MM.1S (cell line): Measurements from ENCODE around the gene ZNF581.

Source experiments
- DNase-seq: peaks from one replicate; pipeline ENCODE4 v3.0.0-alpha.2; 2015
- H2AFZ ChIP-seq: fragments of 300-600 bp; sonication (generic); 2 replicates; pipeline ENCODE4 v1.6.0; 2016; ENCODE audit warnings: antibody characterized with exemption, low read length
- H3F3A ChIP-seq: fragments of 300-600 bp; sonication (generic); 2 replicates; pipeline ENCODE4 v1.6.1; 2016; ENCODE audit warnings: mild to moderate bottlenecking, antibody characterized with exemption, low read length, moderate library complexity, mixed read lengths; ENCODE audit not compliant: insufficient read depth
- H3K27ac ChIP-seq: fragments of 300-600 bp; sonication (generic); 2 replicates; pipeline ENCODE4 v1.5.1; 2016; ENCODE audit warnings: mild to moderate bottlenecking, low read length
- H3K27me3 ChIP-seq: fragments of 300-600 bp; sonication (generic); replicated peaks from 2 replicates; pipeline ENCODE4 v1.6.0; 2016; ENCODE audit warnings: low read length; ENCODE audit not compliant: insufficient read depth
- H3K36me3 ChIP-seq: fragments of 300-600 bp; sonication (generic); replicated peaks from 2 replicates; pipeline ENCODE4 v1.6.1; 2016; ENCODE audit warnings: mild to moderate bottlenecking, low read length, mixed read lengths; ENCODE audit not compliant: insufficient read depth
- H3K4me1 ChIP-seq: fragments of 300-600 bp; sonication (generic); 2 replicates; pipeline ENCODE4 v1.6.1; 2016; ENCODE audit warnings: low read length, mixed read lengths
- H3K4me2 ChIP-seq: fragments of 300-600 bp; sonication (generic); 2 replicates; pipeline ENCODE4 v1.6.0; 2016; ENCODE audit warnings: low read depth, low read length
- H3K4me3 ChIP-seq: fragments of 300-600 bp; sonication (generic); 2 replicates; pipeline ENCODE4 v1.5.1; 2016; ENCODE audit warnings: low read length, mixed read lengths
- H3K79me2 ChIP-seq: fragments of 300-600 bp; sonication (generic); 2 replicates; pipeline ENCODE4 v1.6.1; 2016; ENCODE audit warnings: mixed run types, low read length, mixed read lengths
- H3K9ac ChIP-seq: fragments of 300-600 bp; sonication (generic); 2 replicates; pipeline ENCODE4 v1.6.1; 2016; ENCODE audit warnings: low read length, mixed read lengths
- H3K9me2 ChIP-seq: fragments of 300-600 bp; sonication (generic); replicated peaks from 2 replicates; pipeline ENCODE4 v1.6.1; 2016; ENCODE audit warnings: mild to moderate bottlenecking, low read length, mixed read lengths; ENCODE audit not compliant: insufficient read depth
- H3K9me3 ChIP-seq: fragments of 300-600 bp; sonication (generic); replicated peaks from 2 replicates; pipeline ENCODE4 v1.6.1; 2016; ENCODE audit warnings: mild to moderate bottlenecking, low read length, mixed read lengths; ENCODE audit not compliant: insufficient read depth
- H4K20me1 ChIP-seq: fragments of 300-600 bp; sonication (generic); 2 replicates; pipeline ENCODE4 v1.6.1; 2016; ENCODE audit warnings: mild to moderate bottlenecking, low read length, moderate library complexity, mixed read lengths; ENCODE audit not compliant: insufficient read depth
- EZH2 ChIP-seq: fragments of 300-600 bp; sonication (generic); optimal IDR thresholded peaks from 2 replicates; pipeline ENCODE3; 2017; ENCODE audit warnings: low read depth, mild to moderate bottlenecking, antibody characterized with exemption, low read length, mixed read lengths
- EZH2phosphoT487 ChIP-seq: fragments of 300-600 bp; sonication (generic); IDR thresholded peaks from 2 replicates; pipeline ENCODE4 v1.6.1; 2018; ENCODE audit warnings: antibody characterized with exemption, low read length
- TF ChIP-seq, protein P1 (sequence below): fragments of 300-600 bp; sonication (generic); IDR thresholded peaks from 2 replicates; pipeline ENCODE4 v1.5.1; 2016; ENCODE audit warnings: antibody characterized with exemption, low read length, mixed read lengths

The ZNF581 gene

DNA sequence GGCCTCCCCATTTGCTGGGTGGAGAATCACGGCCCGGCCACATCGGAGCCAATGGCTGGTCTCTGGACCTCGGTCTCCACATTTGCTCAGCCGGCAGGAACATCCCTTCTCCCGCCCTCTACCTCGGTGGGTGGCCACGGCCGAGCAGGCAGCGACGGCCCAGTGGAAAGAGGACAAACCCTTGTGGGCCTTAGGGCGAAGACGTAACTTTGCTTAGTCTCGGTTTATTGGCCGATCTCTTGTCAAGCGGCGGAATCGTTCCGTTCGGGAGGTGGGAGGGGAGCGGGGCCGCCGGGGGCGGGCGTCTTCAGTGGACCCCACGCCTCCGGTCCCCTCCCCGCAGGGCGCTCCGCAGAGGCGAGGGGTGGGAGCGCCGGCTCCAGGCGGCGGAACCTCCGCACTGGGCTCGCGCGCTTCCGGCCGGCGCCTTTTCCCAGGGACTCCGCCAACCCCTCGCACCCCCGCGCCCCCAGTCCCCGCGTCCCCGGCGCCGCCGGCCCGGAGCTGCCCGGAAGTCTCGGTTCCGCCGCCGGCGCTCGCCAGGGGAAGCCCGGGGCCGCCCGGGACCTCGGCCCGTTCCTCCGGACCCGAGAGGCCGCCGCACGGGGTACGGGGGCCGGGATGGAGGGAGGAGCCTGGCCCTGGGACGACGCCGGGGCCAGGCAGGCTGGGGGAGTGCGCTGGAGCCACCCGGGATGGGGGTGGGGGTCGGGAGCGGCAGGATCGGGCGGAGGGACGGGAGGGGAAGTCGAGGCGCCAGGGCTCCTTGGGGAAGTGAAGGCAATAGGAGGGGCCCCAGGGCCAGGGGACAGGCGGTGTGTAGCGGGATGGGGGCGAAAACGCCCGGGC lies 2.6 kb upstream of the ZNF581 start, which contains the start of gene ZNF580:
Gene ZNF580 (plus strand): TSS at position 426 of the 849 bp plus-strand sequence. CDS start 1,507 bp downstream, outside the sequence.
- peak within 1 kb of the TSS; percentile 78 for H3K9ac ChIP-seq
- no peaks in the 10 kb centered on the region for H3K9me3 ChIP-seq
- peak within 1 kb of the TSS; percentile 90 for H3K4me3 ChIP-seq
- H3K27ac ChIP-seq = peak within 1 kb of the TSS; percentile 37; the same call in 1 of the 2 replicates
- H3K4me2 ChIP-seq = peak within 1 kb of the TSS; percentile 97
- H2AFZ ChIP-seq = peak within 1 kb of the TSS; percentile 68
- no peak for TF ChIP-seq EZH2phosphoT487
- TF ChIP-seq, protein P1, sequence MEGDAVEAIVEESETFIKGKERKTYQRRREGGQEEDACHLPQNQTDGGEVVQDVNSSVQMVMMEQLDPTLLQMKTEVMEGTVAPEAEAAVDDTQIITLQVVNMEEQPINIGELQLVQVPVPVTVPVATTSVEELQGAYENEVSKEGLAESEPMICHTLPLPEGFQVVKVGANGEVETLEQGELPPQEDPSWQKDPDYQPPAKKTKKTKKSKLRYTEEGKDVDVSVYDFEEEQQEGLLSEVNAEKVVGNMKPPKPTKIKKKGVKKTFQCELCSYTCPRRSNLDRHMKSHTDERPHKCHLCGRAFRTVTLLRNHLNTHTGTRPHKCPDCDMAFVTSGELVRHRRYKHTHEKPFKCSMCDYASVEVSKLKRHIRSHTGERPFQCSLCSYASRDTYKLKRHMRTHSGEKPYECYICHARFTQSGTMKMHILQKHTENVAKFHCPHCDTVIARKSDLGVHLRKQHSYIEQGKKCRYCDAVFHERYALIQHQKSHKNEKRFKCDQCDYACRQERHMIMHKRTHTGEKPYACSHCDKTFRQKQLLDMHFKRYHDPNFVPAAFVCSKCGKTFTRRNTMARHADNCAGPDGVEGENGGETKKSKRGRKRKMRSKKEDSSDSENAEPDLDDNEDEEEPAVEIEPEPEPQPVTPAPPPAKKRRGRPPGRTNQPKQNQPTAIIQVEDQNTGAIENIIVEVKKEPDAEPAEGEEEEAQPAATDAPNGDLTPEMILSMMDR = no peak
- H3K36me3 ChIP-seq = no peaks in the 10 kb centered on the region
- H3K4me1 ChIP-seq = peaks cover 38% of the 10 kb centered on the region
- H3F3A ChIP-seq = peaks cover 25% of the 10 kb centered on the region
- peak; percentile 47 for DNase-seq
- peaks cover 49% of the 10 kb centered on the region for H3K79me2 ChIP-seq
- no peaks in the 10 kb centered on the region for H3K27me3 ChIP-seq
- H4K20me1 ChIP-seq = no peaks in the 10 kb centered on the region
- no peaks in the 10 kb centered on the region for H3K9me2 ChIP-seq

DNA sequence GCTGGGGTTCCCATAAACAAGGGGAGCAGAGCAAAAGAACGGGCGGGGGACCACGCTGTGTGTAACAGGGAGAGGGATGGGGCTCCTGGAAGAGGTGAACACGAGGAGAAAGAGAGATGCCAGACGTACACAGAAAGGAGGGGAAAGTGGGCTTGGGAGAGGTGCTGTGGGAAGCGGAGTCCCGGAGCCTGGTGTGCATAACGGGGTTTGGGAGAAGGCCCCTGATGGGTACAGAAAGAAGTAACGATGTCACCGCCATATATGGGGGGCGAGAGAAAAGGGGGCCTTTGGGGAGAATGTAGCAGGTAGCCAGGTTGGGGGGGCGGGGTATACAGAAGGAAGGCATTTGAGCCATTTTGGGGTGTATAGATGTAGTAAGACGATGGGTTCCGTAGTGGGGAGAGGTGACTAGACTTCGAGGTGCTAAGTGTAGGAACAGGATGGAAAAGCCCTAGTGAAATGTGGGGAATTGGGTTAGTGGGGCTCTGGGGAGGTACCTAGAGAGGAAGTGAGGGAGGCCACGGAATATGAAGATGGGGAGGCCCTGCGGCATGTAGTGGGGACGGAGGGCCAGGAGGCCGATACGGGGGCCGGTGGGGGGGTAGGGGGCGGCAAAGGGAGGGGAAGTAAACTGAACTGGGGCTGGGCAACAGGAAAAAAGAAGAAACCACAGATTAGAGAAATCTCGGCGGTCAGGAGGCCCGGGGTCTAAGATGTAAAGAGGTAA lies 1.9 kb upstream of the ZNF581 start:
- H3K4me1 ChIP-seq = peaks cover 30% of the 10 kb centered on the region
- H3K4me2 ChIP-seq = peak overlapping the region; percentile 97
- H3K4me3 ChIP-seq = peak overlapping the region; percentile 90
- H3K79me2 ChIP-seq = peaks cover 41% of the 10 kb centered on the region
- TF ChIP-seq EZH2phosphoT487 (no peak), EZH2 (no peak)
- TF ChIP-seq, protein P1 = no peak
- H3K9me2 ChIP-seq = no peaks in the 10 kb centered on the region
- H4K20me1 ChIP-seq = no peaks in the 10 kb centered on the region
- no peak for DNase-seq
- H3K36me3 ChIP-seq = no peaks in the 10 kb centered on the region
- H2AFZ ChIP-seq = peak overlapping the region; percentile 68
- H3K27ac ChIP-seq = peak overlapping the region; percentile 37; the same call in 1 of the 2 replicates
- H3F3A ChIP-seq = peaks cover 25% of the 10 kb centered on the region
- no peaks in the 10 kb centered on the region for H3K27me3 ChIP-seq
- peak overlapping the region; percentile 78 for H3K9ac ChIP-seq
- no peaks in the 10 kb centered on the region for H3K9me3 ChIP-seq

DNA sequence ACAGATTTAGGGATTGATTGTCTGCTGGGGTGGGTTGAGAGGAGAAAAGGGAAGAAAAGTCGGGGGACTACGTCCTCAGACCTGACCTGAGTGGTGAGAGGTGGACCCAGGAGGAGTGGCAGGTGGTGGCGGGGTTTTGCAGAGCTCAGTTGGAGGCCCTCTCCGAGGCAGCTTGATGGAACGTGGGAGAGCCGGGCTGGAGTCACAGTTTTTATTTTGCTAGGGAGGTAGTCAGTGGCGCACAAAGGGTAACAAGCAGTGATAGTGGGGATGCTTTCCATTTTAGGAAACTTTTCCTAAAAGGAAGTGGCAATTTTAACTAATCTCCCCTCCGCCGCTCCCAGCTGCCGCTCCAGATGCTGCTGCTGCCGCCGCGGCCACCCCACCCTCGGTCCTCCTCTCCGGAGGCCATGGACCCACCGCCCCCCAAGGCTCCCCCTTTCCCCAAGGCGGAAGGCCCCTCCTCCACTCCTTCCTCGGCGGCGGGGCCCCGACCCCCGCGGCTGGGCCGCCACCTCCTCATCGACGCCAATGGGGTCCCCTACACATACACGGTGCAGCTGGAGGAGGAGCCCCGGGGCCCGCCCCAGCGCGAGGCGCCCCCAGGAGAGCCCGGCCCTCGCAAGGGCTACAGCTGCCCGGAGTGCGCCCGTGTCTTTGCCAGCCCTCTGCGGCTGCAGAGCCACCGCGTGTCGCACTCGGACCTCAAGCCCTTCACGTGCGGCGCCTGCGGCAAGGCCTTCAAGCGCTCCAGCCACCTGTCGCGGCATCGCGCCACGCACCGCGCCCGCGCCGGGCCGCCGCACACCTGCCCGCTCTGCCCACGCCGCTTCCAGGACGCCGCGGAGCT lies 1.1 kb upstream of the ZNF581 start:
- Histone ChIP-seq H3K9ac (peak overlapping the region; percentile 75), H3K9me3 (no peaks in the 10 kb centered on the region), H3K36me3 (no peaks in the 10 kb centered on the region), H3K4me2 (peak overlapping the region; percentile 97), H3K27ac (peak overlapping the region; percentile 46; the same call in 1 of the 2 replicates), H3K4me3 (peak overlapping the region; percentile 90), H3K4me1 (peaks cover 28% of the 10 kb centered on the region), H3K9me2 (no peaks in the 10 kb centered on the region), H3K79me2 (peaks cover 34% of the 10 kb centered on the region), H3K27me3 (no peaks in the 10 kb centered on the region), H3F3A (peaks cover 33% of the 10 kb centered on the region), H2AFZ (peak overlapping the region; percentile 41), H4K20me1 (no peaks in the 10 kb centered on the region)
- DNase-seq = peak; percentile 33
- TF ChIP-seq EZH2 = no peak
- TF ChIP-seq, protein P1 = no peak
- TF ChIP-seq EZH2phosphoT487 = no peak
